GM12875 (cell line): ENCODE measurements around the gene ARFRP1.
A peak's percentile ranks its signal among the peaks of the same experiment; 100 is the strongest.

Experiments
- H3K4me3 ChIP-seq: one replicate; pipeline ENCODE4 v1.5.1; 2011; ENCODE audit warnings: low read depth, low read length, control low read depth
- CTCF ChIP-seq: IDR thresholded peaks from 2 replicates; pipeline ENCODE4 v1.5.1; 2011; ENCODE audit warnings: low read depth, mild to moderate bottlenecking, control low read depth, inconsistent platforms, low read length, moderate library complexity, borderline replicate concordance; ENCODE audit not compliant: insufficient read depth

Gene ARFRP1

GRCh38 chr20:63706852-63707557 lies 771 bp downstream of the ARFRP1 start:
- peak overlapping the region; percentile 77 for H3K4me3 ChIP-seq
- peak; percentile 86 for TF ChIP-seq CTCF

- peak overlapping the region; percentile 77 for H3K4me3 ChIP-seq
- TF ChIP-seq CTCF = no peak
These were observed 1.6 kb downstream of the ARFRP1 start for GRCh38 chr20:63706027-63706695.

DNA sequence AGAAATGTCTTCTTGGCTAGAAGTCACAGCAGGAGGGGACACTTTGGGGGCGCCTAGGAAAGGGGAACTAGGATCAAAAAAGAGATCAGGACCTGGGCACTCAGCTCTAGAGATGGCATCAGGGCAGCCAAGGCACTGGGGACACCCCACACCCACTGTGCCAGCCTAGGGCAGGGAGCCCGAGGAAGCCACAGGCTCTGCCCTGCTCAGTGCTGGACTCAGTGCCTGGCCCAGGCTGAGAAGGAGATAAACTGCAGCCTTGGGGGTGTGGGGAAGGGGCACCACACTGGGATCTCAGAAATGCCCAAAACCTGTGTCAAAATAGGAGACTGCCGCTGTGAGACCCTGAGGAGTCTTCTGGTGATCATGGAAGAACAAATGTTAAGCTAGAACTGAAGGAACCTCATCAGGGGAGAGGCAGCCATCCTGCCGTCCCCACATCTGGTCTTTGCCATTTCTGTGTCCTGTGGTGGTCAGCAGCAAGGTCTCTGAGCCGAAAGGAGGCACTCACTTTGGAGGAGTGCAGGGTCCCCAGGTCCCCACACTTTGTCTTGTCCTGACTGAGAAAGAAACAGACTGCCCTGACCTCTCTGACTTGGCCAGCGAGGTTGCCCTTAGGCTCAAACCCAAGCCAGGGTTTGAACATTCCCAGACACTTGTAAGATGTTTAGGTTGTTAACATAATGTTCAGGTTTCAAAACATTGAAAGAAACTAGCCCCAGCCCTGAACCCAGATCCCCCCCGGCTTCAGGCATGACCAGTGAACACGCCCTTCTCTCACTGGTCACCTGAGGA lies 2.3 kb downstream of the ARFRP1 start:
- no peak overlapping the region for H3K4me3 ChIP-seq
- TF ChIP-seq CTCF = no peak

DNA sequence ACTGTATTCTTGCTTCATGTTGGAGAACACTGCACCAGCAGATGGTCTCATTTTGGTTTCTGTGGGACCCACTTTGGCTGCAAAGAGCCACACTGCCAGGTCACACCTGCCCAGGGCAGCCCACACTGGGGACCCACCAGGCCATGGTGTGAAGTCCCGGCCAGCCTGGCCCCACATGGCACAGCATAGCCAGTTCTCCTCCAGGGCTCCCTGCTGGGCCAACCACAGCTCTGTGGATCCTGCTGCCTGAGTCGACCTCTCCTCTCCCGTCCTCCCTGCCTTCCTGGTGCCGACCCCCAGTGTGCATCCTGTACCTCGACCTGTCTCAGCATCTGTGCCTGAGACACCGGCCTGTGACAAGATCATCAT lies 3.0 kb downstream of the ARFRP1 start:
- no peak for TF ChIP-seq CTCF
- H3K4me3 ChIP-seq = no peak overlapping the region

GRCh38 chr20:63703976-63704748 lies 3.6 kb downstream of the ARFRP1 start:
- TF ChIP-seq CTCF = no peak
- no peak overlapping the region for H3K4me3 ChIP-seq

GRCh38 chr20:63703471-63703975 lies 4.3 kb downstream of the ARFRP1 start:
- H3K4me3 ChIP-seq = no peak overlapping the region
- TF ChIP-seq CTCF = no peak
